ENCODE data around the gene SLPI.

The SLPI gene, protein sequence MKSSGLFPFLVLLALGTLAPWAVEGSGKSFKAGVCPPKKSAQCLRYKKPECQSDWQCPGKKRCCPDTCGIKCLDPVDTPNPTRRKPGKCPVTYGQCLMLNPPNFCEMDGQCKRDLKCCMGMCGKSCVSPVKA

GRCh38 chr20:45254383-45255262 is at the start of gene SLPI:
Gene SLPI (minus strand): TSS chr20:45254564. CDS start chr20:45254543, 21 bp downstream.
- no peak for DNase-seq

- DNase-seq, result no peak
Observed at GRCh38 chr20:45303586-45304463, 49.5 kb upstream of the SLPI start.

- DNase-seq, result no peak
Observed at GRCh38 chr20:45301824-45302271, 47.5 kb upstream of the SLPI start.

DNA sequence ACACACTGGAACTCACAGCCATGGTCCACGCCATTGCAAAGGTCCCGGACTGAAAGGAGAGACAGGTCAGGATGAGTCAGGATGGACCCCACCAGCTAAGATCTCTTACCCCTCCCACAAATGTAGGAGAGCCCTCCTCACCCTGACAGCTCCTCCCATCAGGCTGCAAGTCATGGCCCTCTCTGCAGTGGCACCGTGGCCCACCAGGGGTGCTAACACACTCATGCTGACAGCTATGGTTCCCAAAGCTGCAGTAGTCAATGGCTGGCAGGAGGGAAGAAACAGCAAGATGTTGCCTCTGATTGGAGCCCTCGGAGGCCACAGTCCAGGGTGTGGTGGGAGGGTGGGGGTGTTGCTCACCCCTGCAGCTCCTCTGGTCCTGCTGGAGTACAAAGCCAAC is 46.6 kb upstream of the SLPI start:
- peak; percentile 91 for DNase-seq

- DNase-seq, result no peak
Observed at GRCh38 chr20:45299786-45300185, 45.4 kb upstream of the SLPI start.

DNA sequence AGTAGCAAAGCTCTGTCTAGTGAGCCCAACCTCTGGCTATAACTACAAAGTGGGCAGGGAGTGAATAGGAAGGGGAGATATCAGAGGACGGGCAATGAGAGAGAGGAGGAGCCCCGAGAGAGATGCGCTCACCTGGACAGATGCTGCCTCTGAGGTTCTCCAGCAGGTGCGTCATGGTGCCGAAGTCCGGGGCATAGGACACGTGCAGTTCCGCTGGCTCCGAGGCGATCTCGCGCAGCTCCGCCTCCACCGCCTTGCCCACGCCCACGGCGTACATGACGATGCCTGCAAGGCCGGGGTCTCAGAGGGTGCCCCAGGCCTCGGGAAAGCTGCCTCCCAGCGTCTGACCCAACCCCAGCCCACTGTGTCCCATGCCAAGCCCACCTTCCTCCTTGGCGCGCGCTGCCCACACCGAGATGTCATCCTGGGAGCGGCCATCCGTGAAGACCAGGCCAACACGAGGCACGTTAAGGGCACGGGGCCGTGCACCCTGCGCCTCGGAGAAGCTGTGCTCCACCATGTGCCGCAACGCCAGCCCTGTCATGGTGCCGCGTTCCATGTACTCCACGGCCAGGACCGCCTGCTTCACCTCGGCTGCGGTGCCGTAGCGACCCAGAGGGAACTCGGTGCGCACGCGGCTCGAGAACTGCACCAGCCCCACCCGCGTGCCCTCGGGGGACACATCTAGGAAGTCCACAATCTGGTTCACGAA is 43.6 kb upstream of the SLPI start:
- no peak for DNase-seq

- DNase-seq, result no peak
Observed at GRCh38 chr20:45294659-45295058, 40.3 kb upstream of the SLPI start.

GRCh38 chr20:45294003-45294368 is 39.6 kb upstream of the SLPI start:
- no peak for DNase-seq

DNA sequence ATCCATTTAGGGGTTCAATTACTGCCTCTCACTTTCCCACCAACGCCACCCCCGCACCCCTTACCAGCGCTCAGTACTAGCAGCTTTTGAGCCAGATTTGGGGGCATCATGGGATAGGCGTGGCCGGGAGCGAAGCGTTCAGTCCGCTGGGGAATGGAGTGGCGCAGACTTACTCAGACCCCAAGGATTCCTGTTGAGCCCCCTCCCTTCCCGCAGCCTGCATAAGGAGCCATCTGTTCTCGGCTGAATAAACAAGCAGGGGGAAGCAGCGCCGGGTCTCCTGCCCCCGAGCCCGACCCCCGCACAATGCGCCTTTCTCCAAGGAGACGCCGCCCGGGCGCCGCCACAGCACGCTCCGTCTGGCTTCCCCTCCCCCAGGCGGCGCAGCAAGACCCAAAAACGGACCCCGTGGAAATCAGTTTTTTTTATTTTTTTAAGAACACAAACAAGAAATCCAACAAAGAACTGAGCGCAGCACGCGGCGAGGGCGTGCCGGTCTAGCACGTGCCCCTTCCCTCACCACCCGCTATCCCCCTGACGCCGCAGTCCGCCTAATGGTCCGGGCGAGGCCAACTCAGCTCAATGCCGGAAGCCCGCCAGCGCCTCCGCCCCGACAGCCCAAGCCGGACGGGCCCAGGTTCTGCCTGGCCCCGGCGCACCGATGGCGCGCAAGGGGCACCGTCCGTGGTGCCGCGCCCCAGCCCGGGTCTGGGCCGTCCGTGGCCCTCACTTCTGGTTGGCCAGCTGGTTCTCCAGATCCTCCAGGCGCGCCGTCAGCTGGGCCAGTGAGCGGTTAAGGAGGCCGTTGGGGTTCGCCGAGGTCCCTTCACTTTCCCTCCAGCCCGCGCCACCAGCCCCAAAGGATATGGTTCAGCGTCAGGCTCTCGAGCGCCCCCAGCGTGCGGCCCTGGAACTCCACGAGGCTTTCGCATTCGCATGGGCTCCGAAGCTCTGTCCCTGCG is 39.0 kb upstream of the SLPI start:
- DNase-seq, result peak; percentile 91

GRCh38 chr20:45292343-45292742 is 38.0 kb upstream of the SLPI start:
- no peak for DNase-seq

DNA sequence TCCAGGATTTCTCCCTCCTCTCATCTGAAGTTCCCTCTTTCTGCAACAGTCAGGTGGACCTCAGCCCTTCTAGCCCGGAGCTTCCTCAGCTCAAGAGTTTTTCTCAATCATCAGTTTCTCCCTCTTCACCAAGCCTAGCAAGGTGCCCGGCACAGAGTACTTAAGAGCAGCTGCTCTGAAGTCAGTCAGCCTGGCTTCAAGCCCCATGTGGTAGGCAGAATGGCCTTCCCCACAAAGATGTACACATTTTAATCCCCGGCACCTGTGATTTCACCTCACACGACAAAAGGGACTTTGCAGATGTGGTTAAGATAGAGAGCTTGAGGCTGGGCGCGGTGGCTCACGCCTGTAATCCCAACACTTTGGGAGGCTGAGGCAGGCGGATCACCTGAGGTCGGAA is 37.2 kb upstream of the SLPI start:
- no peak for DNase-seq

DNA sequence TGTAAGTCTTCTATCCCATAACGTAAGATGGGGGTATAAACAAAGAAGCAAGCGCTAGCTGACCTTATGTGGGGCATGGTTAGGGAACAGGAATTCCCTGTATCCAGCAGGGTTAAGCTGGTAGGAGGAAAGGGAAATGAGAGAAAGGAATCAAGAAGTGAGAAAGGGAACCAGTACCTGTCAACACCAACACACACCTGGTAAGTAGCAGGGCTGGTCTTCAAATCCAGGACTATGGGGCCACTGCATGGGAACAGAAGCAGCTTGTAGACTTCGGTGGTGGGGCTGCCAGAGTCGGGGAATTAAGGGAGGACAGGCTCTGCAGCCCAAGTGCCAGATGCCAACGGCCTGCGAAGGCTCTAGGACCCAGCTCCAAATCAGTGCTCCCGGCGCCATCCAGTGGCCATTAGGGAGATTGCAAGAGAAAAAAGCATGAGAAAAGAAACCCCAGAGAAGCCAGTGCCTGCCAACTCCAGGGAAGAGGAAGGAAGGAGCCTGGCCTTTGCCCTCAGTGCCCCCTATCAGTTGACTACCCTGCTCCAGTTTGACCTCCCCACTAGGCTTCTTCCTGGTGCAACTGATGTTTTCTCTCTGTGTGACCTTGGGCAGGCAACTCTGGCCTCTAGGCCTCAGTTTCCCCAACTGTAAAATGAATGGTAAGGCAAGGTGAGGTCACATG is 36.5 kb upstream of the SLPI start:
- DNase-seq, result peak; percentile 90

DNA sequence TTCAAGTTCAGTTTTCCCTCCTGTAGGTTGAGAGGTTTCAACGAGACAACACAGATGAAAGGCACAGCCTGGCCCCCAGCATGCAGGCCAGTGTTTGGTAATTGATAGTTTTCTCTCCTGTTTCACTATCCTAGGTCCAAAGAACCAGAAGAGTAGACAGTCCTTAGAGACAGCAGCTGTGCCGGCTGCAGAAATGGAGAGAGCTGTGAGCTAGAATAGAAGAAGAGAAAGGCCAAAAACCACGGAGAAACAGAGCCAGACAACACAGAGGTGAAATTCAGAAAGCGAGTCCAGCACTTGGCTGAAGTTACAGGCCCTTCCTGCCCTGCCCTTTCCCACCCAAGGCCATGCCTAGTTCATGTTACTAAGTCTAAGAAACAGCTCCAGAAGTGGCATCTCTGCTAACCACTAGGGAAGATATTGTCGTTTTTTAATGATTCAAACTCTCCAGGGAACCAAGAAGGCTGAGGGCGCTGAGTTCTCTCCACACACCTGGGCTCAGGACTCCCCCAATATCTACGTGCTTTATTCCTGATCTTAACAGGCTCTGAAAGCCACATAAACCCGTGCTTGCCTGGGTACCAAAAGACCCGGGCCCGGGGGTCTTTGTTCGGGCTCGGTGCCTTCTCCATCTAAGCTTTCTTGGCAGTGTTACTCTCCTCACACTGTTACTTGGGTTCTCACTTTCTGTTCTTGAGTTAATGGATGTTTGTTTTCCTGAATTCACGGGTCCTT is 35.7 kb upstream of the SLPI start:
- DNase-seq, result peak; percentile 33

GRCh38 chr20:45288860-45289259 is 34.5 kb upstream of the SLPI start:
- no peak for DNase-seq

DNA sequence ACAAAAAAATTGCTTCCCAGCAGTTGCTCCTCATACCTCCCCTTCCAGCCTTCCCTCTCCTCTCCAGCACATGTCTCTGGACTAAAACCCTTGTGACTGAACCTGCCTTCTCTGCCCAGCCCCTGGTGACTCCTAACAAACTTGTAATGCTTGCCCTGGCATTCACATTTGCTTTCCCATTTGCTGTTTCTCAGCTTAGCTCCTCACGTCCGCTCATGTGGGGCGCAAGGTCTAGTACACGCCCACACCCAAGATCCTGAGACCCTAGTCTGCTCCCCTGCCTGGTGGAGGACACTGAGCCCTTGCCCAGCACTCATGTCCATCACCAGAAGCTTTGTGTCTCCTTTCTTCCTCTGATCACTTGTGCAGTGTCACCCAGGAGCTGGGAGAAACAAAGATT is 34.0 kb upstream of the SLPI start:
- DNase-seq, result peak; percentile 35

DNA sequence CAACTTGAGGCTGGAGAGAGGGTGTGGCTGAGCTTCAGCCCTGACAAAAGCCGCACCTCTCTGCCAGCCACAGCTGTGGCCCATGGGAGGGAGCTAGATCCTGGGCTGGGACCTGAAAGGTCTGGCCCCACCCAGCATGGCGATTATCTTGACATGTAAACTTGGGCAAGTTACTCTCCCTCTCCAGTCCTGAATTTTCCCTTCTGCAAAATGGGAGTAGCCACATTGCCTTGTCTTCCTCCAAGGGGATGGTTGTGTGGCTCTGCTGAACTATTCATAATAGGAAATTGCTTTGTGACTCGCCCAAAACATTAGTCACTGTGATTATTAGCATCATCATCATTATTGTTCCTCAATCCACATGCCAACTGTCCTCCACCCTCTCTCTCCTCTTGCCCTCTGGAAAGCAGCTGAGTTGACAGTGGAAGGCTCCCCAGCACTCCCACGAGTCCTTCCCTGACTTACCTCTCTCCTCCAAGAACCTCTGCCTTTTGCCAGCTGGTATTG is 29.2 kb upstream of the SLPI start:
- no peak for DNase-seq

- DNase-seq, result peak; percentile 7
Observed at GRCh38 chr20:45282700-45283550, 28.6 kb upstream of the SLPI start.

GRCh38 chr20:45279992-45280391 is 25.6 kb upstream of the SLPI start:
- no peak for DNase-seq

DNA sequence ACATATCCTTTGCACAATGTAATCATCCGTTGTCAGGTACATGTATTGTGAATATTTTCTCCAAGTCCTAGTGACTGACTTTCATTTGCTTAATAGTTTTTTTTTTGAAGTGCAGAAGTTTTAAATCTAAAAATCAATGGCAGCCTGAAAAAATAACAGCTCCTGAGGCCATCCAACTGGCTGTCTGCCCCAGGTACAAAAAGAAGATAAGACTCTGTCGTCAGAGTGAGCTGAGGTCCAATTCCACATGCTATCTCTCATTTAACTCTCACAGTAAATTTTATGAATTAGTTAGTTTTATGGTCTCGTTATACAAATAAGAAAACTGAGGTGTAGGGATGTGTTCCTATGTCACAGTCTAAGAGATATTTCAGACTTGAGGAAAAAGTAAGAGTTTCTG is 21.0 kb upstream of the SLPI start:
- no peak for DNase-seq
